NCI-H345 (cell line): Measurements from ENCODE around the gene EIF1B.

ENCODE experiments used
- DNase-seq: peaks from one replicate; lab custom pipeline; 2025; lab: John Stamatoyannopoulos, UW

Gene EIF1B

DNA sequence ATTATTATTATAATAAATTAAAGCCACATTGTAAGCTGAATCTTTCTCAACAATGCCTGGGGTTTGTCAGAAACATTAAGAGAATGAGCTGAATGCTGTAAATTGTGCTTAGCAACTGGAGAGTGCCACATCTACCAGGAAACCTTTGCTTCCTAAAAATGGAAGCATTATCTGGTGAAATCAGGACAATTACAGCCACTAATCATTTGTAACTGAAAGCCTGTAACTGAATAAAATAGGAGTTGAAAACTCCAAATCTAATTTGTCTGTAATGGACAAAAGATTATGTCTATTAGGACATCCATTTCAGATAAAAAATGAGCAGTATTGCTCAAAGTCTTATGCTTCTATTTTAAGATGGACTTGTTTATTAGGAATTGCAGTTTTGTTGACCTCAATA is 32.2 kb downstream of the EIF1B start:
- no peak for DNase-seq

DNA sequence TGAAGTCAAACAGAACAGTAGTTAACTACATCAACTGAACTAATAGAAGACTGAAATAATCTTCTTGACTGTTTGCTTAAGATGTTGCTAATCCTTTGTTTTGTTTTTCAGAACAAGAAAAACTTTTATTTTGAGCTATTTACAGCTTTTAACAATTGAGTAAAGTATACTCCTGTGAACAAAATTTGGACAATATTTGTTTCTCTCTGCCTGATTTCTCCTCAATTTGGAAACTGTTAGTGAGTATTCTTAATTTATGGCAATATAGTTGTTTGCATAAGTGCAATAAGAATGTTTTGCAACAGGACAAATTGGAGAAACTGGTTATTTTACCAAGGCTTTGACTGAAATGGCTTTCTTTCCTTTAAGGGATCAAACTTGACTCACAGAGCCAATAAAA is 41.0 kb downstream of the EIF1B start:
- DNase-seq = no peak

DNA sequence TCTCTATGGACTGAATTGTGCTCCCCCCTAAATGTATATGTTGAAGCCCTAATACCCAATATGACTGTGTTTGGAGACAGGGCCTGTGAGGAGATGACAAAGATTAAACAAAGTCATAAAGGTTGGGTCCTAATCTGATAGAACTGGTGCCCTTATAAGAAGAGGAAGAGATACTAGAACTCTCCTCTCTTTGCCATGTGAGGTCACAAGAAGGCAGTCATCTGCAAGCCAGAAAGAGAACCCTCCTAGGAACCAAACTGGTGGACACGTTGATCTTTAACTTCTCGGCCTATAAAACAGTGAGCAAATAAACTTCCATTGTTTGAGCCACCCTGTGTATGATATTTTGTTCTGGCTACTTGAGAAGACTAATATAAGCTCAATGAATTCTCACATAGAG is 45.9 kb downstream of the EIF1B start:
- no peak for DNase-seq

DNA sequence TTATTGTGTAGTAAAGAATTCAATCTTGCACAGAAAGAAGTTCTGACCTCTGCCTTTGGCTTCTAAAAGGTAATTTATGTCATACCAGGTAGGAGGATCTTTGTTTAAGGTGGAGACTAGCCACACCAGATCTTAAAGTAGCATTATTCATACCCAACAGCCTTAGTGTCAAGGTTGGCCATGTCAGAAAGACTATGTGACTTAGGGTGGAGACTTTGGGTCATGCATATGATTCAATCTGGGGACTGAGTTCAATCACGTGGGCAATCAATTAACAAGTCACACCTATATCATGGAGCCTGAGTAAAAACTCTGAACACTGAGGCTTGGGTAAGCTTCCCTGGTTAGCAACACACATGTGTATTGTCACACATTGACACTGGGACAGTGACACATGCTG is 48.9 kb downstream of the EIF1B start:
- DNase-seq = no peak
